Inferior parietal cortex (tissue), 1 donor: ENCODE data around the gene PLXNB1.
A peak's percentile ranks its signal among the peaks of the same experiment; 100 is the strongest.
"Not testable (repeated sequence)": the region's sequence is repeated elsewhere in the genome, so short reads cannot be mapped to it uniquely, and the experiment has no call there.

Experiments used
- DNase-seq: peaks from one replicate; pipeline ENCODE4 v3.0.0-alpha.2; 2016; ENCODE audit errors: extremely low spot score

PLXNB1 gene, protein sequence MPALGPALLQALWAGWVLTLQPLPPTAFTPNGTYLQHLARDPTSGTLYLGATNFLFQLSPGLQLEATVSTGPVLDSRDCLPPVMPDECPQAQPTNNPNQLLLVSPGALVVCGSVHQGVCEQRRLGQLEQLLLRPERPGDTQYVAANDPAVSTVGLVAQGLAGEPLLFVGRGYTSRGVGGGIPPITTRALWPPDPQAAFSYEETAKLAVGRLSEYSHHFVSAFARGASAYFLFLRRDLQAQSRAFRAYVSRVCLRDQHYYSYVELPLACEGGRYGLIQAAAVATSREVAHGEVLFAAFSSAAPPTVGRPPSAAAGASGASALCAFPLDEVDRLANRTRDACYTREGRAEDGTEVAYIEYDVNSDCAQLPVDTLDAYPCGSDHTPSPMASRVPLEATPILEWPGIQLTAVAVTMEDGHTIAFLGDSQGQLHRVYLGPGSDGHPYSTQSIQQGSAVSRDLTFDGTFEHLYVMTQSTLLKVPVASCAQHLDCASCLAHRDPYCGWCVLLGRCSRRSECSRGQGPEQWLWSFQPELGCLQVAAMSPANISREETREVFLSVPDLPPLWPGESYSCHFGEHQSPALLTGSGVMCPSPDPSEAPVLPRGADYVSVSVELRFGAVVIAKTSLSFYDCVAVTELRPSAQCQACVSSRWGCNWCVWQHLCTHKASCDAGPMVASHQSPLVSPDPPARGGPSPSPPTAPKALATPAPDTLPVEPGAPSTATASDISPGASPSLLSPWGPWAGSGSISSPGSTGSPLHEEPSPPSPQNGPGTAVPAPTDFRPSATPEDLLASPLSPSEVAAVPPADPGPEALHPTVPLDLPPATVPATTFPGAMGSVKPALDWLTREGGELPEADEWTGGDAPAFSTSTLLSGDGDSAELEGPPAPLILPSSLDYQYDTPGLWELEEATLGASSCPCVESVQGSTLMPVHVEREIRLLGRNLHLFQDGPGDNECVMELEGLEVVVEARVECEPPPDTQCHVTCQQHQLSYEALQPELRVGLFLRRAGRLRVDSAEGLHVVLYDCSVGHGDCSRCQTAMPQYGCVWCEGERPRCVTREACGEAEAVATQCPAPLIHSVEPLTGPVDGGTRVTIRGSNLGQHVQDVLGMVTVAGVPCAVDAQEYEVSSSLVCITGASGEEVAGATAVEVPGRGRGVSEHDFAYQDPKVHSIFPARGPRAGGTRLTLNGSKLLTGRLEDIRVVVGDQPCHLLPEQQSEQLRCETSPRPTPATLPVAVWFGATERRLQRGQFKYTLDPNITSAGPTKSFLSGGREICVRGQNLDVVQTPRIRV (N-terminal part only)

DNA sequence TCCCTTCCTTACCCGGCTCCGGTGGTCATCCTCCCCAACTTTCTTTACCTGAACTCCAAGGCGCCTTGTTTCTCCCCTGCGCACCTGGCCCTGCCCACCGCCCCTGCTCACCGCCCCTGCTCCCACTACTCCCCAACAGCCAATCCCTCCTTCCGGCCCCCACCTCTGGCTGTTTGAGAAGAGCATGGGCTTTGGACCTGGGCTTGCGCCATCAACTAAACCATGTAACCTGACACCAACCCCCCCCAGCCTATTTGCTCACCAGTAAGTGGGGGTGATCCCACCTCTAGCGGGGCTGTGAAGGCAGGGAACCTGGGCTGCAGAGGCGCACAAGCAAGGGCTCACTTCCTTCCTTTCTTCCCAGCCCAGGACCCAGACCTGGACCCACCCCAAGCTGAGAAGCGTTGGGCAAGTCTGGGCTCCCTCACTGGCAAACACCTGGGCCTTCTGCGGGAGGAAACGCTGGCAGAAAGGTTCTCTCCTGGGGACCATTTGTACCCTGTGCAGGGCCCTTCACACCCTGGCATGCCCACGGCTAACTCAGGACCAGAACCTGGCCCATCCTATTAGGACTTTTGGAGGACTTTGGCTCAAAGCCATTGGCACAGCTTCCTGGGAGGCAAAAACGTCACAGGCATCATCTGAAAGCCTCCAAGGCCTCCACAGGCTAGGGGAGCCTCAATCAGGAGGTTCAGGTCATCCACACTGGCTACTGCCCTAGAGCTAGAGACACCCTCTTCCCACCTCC, at the start of gene PLXNB1:
PLXNB1 (minus strand) TSS at position 127 of the 748 bp plus-strand sequence. CDS start 5,475 bp downstream, outside the sequence.
- no peak for DNase-seq

GRCh38 chr3:48478626-48479555, 49.0 kb upstream of the PLXNB1 start:
- DNase-seq, result no peak

GRCh38 chr3:48477959-48478520, 48.2 kb upstream of the PLXNB1 start:
- DNase-seq, result no peak

DNA sequence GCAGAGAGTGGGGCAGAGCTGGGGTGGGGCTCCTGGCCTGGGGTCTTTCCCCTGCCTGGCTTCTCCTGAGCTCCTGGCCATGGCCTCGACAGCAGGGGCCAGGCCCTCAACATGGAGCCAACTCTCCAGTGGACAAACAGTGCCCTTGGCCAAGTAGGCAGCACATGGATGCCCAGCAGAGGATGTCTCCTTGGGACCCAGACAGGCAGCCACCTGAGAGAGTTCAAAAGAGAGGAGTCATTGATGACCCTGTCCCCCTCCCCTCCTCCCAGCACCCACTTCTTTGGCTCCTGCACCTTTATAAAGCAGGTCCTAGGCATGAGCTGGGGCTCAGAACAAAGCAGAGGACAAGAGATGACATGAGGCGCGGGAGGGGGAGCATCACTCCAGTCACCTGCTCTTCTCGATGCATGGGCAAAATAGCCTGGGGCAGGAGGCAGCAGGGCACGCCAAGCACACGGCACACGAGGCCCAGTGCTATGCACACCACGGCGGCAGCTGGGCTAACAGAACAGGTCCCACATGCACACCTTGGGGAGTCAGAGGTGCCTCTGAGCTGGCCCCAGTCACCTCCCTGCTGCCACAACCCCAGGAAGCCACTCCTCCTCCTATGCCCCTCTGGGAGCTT, 46.7 kb upstream of the PLXNB1 start:
- no peak for DNase-seq

- no peak for DNase-seq
These were observed 45.3 kb upstream of the PLXNB1 start for GRCh38 chr3:48475188-48475587.

DNA sequence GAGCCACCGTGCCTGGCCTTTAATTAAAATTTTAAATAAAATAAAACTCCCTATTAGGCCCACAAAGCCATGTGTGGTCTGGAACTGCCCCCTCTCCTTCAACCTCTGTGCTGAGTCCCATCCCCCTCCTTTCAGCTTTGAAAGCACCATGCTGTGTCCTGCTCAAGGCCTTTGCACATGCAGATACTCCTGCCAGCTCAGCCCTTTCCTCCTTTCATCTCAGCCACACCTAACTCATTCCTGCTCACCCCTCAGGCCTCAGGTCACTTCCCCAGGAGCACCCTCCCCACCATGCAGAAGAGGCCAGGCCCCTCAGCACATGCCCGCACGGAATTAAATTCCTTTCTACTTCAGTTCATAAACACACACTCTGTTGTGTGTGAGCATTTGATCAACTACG, 44.7 kb upstream of the PLXNB1 start:
- no peak for DNase-seq

GRCh38 chr3:48474031-48474430, 44.1 kb upstream of the PLXNB1 start:
- not testable (repeated sequence) for DNase-seq

DNA sequence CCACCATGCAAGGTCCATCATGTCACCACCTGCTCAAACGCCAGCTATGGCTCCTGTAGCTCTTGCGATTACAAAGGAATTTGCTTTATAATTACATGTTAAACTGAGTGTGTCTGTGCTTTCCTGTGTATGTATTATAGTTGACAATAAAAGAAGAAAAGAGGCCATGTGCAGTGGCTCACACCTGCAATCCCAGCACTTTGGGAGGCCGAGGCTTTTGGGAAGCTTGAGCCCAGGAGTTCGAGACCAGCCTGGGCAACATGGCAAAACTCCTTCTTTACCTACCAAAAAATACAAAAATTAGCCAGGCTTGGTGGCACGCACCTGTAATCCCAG, 43.7 kb upstream of the PLXNB1 start:
- no peak for DNase-seq

DNA sequence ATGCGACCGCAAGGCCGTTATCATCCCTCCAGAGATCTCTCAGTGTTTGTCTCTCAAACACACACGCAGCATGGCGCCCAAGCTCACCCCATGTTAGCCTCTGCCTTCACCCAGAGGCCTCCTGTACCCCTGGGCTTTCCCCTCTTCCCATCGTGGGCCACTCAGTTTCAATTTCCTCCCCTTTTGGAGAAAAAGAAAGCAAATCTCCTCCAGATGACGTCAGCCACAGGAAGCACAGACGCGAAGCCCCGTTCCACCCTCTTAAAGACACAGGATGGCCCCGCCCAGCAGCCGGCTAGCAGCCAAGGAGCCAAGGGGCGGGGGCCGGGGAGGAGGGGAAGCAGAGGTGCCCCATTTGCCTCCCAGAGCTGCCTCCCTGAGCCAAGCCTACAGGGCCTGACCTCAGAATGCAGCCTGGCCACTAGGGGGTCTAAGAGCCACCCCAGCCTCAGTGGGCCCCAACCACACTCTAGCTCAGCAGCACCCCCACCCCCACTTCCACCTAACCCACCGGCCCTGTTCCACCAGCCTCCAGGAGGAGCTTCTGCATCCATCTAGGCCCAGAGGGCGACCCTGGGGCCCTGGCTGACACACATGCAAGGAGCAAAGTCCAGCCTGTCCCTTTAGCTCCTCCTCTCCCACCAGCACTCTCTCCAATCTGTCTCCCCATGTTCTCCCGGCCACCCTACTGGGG, 43.2 kb upstream of the PLXNB1 start:
- DNase-seq, result peak; percentile 86

- DNase-seq, result no peak
These were observed 42.7 kb upstream of the PLXNB1 start for GRCh38 chr3:48472673-48472922.

GRCh38 chr3:48470286-48470685, 40.4 kb upstream of the PLXNB1 start:
- no peak for DNase-seq

DNA sequence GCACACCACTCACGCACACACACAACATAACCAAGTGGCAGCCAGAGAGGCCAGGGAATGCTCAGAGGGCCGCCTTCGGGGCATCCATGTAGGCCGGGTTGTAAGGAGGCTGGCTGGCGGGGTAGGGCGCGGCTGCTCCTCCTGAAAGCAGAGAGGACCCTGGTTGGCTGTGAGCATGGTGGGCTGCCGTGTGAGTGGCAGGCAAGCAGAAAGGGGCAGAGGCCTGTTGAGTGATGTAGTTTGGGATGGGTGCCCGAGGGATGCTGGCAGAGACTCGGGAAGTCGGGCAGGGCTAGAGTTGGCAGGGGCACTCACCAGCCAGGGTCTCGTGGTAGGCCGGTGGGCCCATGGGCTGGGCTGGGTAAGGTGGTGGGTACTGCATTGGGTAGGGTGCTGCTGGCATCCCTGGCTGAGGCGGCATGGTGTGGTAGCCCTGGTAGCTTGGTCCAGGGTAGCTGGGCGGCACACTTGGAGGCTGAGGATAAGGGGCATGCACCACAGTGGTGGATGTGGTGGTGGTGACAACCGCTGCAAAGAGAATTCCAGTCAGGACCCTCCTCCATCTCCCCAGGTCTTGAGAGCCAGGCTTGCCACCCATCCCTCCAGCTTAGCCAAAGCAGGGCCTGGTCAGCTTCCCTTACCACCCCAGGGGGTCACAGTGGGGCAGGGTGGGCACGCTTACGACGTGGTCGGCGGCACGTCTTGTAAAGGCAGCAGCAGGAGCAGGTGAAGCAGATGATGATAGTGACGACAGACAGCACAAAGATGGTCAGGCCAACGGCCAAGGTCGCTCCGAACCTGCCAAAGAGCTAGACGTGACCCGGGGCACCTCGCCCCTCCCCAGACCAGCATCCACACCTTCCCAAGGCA, 39.4 kb upstream of the PLXNB1 start:
- no peak for DNase-seq

GRCh38 chr3:48468329-48468731, 38.4 kb upstream of the PLXNB1 start:
- no peak for DNase-seq

GRCh38 chr3:48467473-48468267, 37.8 kb upstream of the PLXNB1 start:
- no peak for DNase-seq

DNA sequence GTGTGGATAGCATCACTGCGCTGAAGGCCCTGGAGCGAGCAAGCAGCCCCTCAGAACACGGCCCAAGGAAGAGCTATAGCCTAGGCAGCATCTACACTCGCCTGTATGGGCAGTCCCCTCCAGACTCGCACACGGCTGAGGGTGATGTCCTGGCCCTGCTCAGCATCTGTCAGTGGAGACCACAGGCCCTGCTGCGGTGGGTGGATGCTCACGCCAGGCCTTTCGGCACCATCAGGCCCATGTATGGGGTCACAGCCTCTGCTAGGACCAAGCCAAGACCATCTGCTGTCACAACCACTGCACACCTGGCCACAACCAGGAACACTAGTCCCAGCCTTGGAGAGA, 37.2 kb upstream of the PLXNB1 start:
- DNase-seq, result no peak

GRCh38 chr3:48466386-48467109, 36.7 kb upstream of the PLXNB1 start:
- DNase-seq, result no peak
